Activated CD4-positive, CD25-positive, alpha-beta regulatory T cell treated with anti-CD3 and anti-CD28 coated beads, Interleukin-2, amount 50 U/mL, for 24 hours (primary cell): ENCODE measurements around the gene PRKAG2.

ENCODE experiments used
- ATAC-seq, 2 donors: fragments of 150-1000 bp; cut with Tn5 transposase; one replicate each; pipeline ENCODE4 v1.10.0; 2021; ENCODE audit warnings: mild to moderate bottlenecking in 1 of 2, moderate library complexity in 1 of 2

PRKAG2 gene

DNA sequence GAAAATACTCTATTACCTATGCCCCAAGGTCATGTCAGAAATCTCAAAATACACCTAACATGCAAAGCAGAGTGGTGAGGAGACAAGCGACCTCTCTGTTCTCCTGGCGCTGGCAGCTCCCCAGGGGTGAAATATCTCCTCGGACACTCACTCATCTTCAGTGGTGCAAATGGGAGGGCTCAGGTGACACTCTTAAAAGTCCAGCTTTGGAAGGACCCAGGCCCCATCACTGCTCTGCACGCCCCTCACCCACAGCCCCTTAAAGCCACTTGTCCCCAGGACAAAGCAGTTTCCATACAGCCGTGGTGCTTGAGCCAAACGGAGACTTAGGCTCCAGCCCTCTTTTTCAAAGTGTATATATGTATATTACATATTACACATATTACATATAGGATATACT is 12.4 kb downstream of the PRKAG2 start:
- ATAC-seq: no peak

DNA sequence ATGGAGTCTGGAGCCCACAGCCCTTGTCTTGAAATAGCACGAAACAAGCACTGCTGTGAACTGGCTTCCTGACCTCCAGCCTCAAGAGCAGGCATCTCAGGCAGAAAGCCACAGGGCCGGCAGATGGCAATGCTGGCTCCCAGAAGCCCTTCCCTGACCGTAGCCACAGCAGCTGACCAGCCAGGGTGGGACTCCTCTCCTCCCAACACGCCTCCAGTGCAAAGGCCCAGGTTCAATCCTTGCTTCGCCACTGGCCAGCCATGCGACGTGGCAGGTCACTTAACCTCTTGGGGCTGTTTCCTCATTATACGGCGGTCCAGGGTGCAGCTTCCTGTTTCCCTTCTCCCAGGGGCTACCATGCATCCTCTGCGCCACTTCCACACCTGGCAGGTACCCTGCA is 12.8 kb downstream of the PRKAG2 start:
- no peak for ATAC-seq

DNA sequence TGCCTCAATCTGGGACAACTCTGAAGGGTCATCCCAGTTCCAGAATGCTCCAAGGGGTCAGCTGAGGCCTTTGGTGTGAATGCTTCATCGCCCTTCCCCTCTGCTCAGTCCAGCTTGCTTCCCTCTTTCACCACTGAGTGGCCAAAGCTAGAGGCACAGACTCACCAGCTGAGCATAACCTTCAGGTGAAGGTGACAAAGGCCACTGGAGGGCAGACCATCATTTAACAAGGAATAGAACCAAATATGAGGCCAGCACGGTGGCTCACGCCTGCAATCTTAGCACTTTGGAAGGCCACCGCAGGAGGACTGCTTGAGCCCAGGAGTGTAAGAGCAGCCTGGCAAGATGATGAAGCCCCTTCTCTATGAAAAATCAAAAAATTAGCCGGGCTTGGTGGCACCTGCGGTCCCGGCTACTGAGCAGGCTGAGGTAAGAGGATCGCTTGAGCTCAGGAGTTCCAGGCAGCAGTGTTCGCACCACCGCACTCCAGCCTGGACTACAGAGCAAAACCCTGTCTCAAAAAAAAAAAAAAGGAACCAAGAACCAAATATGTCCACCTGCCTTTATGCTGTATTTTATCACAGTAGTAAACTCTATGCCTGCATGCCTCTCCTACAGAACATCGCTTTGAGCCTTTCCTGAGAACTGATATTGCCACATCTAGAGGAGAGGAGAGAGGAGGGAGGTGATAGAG is 13.4 kb downstream of the PRKAG2 start:
- no peak for ATAC-seq

DNA sequence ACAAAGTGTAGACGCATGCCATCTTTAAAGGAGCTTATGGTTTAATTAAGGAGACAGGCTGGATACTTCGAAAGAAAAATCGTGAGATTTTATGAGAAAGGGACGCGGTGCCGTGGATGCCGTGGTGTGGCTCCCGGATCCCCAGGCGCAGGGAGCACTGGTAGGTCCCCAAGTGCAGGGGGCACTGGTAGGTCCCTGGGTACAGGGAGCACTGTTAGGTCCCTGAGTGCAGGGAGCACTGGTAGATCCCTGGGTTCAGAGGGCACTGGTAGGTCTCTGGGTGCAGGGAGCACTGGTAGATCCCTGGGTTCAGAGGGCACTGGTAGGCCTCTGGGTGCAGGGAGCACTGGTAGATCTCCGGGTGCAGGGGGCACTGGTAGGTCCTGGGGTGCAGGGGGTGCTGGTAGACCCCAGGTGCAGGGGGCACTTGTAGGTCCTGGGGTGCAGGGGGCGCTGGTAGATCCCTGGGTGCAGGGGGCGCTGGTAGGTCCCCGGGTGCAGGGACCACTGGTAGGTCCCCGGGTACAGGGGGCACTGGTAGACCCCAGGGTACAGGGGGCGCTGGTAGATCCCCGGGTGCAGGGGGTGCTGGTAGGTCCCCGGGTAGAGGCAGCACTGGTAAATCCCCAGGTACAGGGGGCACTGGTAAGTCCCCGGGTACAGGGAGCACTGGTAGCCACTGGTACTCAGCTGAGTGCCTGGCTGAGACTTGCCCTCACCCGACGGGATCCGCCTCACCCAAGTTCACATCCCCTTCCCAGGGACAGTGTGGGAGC is 14.1 kb downstream of the PRKAG2 start:
- no peak for ATAC-seq

DNA sequence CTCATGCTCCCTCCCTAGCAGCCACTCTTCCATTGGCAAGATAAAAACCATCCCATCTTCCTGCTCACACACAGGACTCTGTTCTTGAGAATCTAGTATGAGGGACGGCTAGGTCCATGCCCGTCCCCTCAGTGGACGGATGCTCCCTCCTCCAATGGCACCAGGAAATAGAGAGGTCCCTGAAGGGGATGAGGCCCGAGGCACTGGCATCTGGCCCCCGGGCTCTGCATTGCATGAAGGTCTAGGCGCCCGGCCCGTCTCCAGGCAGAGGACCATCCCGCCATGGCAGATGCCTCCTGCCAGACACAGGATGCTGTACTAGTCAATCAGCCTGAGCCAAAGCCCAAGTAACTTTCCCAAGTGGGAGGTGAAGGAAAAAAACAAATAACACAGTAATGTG is 15.0 kb downstream of the PRKAG2 start:
- ATAC-seq: no peak

DNA sequence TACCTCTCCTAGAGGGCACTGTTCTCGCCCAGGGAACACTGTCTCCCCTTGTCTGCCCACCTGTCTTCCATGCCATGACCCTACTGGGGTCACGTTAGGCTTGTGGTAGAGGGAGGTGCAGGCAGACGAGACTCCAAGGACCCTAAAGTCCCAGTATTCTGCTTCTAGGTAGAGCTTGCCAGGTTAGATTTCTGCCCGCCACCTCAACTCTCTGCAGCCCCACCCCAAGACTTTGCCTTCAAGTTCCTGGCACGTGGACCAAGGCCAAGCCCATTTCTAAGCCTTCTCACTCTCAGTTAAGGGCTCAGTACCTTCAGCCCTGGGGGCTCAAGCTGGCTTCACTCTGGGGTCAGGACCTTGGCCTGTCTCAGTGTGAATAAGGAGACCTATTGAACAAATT is 16.1 kb downstream of the PRKAG2 start:
- no peak for ATAC-seq

DNA sequence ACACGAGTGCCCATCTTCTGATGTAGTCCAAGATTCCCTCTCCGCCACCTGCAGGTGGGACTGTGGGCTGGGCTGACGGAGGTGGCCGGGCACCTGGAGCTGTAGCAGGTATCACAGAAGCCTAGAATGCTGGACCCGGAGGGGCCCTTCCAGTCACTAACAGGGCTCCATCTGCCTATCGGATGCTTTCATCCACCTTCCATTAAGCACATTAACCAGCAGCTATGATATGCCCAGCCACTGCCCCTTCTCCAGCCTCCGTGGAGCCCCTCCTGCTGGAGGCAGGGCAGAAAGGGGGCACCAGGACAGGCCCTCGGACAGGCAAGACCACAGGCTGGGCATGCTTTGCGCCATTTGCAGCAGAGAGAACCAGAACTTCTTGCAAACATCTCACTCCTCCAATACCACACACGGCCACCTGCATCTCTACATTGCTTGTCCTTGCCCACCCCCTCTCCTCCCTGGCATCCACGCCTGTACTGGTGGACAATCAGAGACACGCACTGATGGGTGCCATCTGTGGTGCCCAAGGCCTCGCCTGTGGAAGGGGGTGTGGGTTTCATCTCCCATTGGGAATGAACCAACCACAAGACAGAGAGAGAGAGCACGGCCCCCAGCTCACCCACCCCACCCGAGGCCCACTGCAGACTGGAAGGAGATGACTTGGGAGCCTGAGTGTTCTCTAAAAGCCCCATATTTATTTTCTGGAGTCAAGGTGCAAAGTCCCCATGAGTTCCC is 16.8 kb downstream of the PRKAG2 start:
- no peak for ATAC-seq

DNA sequence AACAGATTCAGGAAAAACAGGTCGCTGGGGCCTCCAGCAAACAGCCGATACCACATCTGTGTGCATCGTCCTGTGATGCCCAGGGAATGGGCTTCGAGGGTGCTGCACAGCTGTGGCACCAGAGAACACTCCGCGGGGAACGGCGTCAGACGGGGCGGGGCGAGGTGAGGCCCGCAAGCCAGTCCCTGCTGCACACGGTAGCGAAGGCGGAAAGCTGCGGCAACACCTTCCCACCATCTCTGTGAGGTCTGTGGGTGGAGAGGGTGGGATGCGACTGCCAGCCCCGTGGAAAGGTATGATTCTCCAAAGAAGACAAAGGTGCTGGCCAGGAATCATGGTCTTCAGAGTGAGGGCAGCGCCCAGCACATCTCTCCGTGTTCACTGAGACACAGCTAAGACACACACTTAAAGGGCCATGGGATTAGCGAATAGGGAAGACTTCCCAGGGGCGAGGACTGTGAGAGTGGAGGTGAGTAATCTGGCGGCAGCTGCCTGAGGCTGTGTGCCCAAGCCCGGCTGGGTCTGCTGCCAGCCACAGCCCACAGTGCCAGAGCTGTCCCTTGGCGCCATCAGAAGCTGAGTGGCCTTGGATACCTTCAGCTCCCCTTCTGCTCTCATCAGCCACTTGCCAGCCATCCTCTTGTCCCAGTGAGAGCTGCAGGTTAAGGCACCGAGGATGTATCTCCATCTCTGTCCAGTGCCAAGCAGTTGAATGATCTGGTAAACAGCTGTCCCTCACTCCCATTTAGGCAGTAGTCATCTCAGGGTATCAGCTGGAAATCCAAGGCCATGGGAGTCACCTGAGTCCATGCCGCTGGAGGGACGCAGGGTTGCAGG is 17.6 kb downstream of the PRKAG2 start:
- ATAC-seq: no peak

DNA sequence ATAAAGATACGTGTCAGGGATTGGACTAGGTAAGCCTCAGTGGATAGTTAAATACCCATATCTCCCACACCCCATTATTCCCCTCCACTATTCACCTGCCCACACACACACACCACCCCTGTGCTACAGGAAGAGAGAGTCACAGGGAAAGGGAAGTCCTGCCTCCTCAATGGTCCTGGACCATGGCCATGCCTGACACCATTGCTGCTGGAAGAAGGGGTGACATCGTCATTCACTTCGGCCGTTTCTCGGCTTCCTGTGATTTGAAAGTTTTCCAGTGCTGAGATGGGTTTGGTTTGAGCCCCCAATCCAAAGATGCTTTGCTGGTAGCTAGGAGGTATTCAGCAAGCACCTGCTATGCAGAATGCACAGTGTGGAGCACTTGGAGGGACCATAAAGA is 18.5 kb downstream of the PRKAG2 start:
- no peak for ATAC-seq

DNA sequence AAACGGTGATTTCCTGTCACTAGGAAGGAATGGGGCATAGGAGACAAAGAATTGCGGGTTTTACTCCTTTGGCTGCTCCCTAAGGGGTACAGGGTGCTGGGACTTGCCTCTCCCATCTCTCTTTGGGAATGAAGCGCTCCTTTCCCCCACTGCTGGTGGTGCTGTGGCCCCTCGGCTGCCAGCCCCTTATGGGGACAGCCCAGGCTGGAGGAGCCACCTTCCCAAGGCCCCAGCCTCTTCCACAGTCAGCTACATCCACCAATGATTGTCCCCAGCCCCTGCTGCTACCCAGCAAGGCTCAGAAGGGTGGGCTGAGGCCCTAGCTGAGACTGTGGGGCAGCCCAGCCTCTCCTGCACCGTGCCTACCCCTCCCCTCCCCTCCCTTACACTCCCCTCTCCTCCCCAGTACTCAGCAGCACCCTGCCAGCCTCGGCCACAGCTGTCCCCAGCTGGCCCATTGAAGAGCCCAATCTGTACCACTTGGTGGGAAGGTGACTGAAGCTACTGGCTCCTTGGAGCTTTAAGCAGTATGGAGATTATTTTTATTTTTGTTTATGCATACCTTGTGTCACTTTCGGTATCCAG is 19.0 kb downstream of the PRKAG2 start:
- no peak for ATAC-seq

DNA sequence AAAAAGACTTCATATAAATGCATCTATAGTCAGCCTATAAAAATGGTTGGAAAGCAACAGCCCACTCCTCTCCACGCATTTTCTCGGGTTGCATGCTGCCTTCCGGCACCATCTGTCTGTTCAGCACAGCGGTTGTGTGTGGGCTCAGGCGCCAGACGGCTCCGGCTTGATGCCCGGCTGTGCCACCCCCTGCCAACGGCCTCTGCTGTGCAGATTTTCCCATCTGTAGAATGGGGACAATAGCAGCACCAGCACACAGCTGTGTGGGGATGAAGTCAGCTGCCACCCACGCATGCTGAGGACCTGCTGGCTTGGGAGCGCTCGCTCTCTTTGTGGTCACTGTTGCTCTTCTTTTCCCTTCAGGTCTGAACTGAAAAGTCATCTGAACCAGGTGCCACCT is 19.5 kb downstream of the PRKAG2 start:
- no peak for ATAC-seq

DNA sequence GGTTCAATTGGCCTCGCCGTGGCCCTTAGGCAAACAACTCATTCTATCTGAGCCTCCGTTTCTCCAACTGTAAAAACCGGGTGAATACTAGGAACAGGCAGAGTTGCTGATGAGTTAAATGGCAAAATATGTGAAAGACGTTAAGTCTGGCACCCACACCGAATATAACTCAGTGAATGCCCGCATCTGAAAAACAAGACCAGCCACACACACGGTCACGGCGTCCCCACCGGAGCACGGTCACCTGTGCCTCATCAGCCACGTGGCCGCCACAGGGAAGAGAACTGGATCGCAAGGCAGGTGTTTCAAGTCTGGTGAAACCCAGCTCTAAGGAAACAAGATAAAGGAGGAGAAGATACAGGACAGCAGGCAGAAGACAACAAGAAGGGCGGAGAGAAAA is 20.4 kb downstream of the PRKAG2 start:
- ATAC-seq: no peak

DNA sequence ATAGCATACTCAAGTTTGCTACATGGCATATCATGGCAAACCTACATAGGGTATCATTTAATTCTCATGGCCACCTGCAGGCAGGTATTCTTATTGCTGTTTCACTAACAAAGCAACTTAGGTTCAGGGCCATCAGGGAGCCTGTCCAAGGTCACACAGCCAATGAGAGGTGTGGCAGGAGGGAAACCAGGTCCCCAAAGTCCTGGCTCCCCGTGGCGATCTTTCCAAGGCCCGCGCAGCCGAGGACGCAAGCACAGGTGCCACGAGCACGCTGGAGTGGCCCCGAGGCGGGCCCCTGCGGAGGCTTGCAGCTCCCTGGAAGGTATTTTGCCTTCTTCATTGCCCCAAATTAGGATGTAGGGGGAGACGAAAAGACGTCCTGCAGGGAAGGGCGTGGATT is 20.8 kb downstream of the PRKAG2 start:
- no peak for ATAC-seq

DNA sequence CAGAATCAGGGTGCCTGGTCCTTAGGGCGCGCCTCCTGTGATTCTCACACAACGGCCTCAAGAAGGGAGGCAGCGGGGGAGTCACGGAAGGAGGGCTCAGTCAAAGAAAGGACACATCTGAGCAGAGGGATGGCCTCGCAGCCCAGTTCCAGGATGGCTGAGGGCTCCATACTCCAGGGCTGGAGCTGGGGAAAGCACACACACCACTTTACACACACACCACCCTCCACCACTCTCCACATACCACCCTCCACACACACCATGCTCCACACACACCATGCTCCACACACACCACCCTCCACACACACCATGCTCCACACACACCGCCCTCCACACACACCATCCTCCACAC is 22.2 kb downstream of the PRKAG2 start:
- no peak for ATAC-seq

DNA sequence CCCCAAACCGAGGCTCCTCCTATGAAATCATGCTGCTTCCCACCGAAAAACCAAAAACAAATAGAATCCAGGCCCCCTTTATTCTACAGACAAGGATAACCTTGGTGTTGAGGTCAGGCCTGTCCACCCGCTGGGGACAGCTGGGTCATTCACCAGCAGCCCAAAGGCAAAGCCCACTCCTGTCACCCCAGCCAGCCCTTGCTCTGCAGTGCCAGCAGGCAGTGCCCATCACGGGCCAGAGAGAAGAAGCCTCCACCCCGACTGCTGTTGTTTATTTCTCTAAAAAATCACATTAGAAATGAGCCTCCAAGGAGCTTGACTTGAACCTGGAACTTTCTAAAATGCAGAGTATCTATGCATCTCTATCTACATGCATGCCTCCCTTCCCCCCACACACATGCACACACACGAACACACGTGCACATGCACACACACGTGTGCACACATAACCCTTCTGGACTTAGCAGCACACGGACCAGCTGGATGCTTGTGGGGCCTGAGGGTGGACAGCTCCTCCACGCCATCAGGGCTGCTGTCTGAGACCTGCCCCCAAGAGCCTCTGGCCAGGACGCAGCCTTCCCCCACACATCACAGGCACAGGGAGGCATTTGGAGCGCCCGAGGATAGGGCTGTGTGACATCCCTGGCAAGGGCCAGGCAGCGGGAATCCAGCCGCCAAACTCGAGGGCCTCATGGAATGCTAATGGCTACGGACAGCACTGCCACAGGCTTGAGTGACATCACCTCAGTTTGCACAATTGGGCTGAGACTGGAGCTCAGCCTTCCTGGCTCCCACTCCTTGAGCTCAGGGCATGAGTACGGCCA is 22.8 kb downstream of the PRKAG2 start:
- ATAC-seq: no peak

DNA sequence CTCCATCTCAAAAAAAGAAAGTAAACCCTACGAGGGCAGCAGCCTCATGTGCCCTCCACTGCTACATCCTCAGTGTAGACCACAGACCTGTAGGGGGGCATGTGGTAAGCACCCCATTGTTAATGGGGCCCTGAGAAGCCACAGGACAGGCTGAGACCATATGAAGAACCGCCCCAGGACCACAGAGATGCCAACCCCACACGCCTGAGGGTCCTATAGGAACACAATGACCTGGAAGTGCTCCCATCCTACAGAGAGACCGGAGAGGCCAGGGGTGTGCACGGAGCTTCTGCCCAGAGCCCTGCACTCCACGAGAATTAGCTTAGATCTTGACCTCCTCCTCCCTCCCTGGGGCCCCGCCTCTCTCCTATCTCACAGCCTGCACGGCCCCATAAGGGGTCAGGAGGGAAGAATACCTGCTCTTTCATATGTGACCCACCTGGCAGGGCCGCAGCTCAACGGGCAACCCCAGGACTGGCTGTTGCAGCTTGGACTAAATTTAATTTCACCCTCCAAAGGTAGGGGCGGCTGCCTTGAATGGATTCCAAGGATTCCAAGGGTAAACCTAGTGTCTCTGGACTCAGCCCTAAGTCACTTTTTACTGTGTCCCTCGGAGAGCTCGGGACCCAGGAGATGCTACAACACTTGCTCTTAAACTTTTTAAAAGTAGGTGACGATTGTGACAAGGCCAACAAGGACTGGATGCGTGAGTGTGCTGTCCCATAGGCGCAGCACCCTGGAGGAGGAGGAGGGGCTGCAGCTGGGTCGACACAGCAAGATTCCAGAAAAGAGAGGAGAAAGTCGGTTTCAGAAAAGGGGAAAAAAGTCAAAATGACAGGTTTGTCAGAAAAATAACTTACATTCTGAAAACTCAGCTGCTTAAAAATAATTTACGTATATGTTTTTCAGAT is 24.2 kb downstream of the PRKAG2 start:
- ATAC-seq: no peak

DNA sequence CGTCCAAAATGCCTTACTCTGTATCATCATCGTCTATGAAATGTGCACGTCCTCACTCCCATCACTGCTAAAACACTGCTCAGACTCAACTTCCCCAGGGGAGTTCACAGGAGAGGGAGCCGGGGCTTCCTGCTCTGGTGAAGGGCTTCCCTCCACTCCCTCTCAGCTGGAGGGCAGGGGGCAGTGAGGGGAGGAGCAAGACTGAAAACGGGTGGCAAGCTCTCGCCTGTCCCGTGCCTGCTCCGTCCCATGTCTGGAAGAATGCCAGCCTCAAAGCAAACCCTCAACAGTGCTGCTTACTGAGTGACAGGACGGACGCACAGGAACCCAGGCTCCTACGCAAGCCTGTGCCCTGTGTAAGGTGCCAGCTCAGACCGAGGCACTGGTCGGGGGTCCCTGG is 25.1 kb downstream of the PRKAG2 start:
- peak in 1 of 2 donors; percentile 12 for ATAC-seq

DNA sequence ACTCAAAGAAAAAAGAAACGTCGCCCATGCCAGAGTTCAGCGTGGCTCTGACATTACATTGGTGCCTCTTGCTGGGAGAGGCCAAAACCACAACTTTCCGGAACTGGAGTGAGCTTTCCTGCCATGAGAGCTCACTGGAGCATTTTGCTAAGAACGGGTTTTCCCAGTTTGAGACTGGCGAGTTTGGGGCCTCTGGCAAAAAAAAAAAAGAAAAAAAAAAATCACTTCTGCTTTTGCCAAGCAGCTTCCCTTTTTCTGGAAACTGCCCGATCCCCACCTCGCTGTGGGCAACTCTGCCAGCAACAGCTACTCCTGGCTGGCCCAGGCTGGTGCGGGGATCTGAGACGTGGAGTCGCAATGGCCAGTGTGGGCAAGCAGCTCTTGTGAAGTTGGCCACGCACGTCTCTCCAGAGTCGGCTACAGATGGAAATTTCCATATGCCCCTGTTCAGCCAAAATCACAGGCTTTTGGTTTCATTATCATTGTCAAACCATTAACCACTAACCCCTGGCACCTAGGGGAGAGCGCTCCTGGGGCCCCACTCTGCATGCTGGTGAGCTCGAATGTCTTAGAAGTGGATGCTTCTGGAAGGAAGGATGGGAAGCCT is 25.7 kb downstream of the PRKAG2 start:
- peak; percentile 81 to 85 for ATAC-seq

DNA sequence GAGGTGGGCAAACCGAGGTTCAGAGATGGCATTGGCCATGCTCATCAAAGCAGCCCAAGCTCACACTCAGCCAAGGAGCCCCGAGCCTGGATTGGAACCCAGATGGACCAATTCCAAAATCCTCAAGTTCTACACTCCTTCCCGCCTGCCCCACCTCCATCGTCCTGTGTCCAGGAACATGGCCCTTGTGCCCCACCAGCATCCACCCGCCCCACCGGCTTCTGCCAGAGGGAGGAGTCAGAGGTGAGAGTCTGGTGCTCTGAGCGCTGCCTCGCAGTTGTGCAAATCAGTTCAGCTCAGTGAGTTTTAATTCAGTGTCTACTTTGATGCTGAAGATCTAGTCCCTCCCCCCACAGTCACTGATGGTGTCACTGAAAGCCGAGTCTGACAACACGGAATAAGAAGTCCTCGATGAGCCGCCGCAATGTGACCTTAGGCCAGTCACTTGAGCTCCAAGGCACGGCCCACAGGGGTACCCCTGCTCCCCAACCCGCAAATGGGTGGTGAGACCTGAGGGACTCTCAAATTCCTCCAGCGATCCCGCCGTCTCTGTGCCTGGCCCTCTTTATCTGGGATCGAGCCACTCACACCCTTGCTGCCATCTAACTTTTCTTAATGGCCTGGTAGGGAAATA is 26.3 kb downstream of the PRKAG2 start:
- ATAC-seq: no peak

DNA sequence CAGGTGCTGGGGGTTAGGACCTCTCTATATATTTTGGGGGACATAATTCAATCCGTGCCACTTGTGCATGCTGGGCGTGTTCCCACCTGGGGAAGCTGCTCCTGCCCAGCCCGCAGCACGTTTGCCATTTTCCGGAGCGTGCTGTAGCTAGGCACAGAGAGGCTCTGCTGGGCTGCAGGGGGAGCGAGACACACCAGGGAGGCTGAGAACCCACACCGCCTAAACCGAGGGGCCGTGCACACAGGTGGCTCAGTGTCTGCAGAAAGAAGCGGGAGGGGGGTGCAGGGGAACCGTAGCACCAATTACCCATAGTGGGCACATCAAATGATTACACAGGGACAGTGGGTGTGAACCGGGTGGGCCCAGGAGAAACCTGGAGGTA is 27.0 kb downstream of the PRKAG2 start:
- no peak for ATAC-seq
